AG04450 (cell line): Measurements from ENCODE around the gene NHLRC4. TPM values are rescaled to one million over a fixed set of nuclear protein-coding genes. Genes with fewer than 3 reads are reported as not detected.
A peak's percentile ranks its signal among the peaks of the same experiment; 100 is the strongest.

Experiments
- CTCF ChIA-PET: fragments of 300-600, 350-600 bp; formaldehyde crosslinking; extraction: SDS; loops from one replicate; lab custom pipeline; 2022; ENCODE audit warnings: antibody characterized with exemption, inconsistent platforms; lab: Charles Lee
- POLR2A ChIA-PET: fragments of 350-600 bp; formaldehyde crosslinking; extraction: SDS; loops from one replicate; lab custom pipeline; 2021; ENCODE audit warnings: antibody characterized with exemption, inconsistent platforms; lab: Yijun Ruan, JAX
- DNase-seq: peaks from one replicate; pipeline ENCODE4 v3.0.0-alpha.2; 2011; ENCODE audit warnings: low read depth, low spot score
- H3K27ac ChIP-seq: one replicate; pipeline ENCODE4 v1.5.1; 2012; ENCODE audit warnings: low read depth, low read length, control low read depth
- H3K27me3 ChIP-seq: one replicate; pipeline ENCODE4 v1.6.0; 2012; ENCODE audit warnings: low read length; ENCODE audit not compliant: control insufficient read depth, insufficient read depth
- H3K4me3 ChIP-seq: 2 replicates; pipeline ENCODE4 v1.5.1; 2011; ENCODE audit warnings: mild to moderate bottlenecking, low read depth, low read length, control low read depth
- H3K9me3 ChIP-seq: 2 replicates; pipeline ENCODE4 v1.5.1; 2012; ENCODE audit warnings: low read length; ENCODE audit not compliant: control insufficient read depth, insufficient read depth
- polyA plus RNA-seq: library from polyadenylated mRNA; depleted of rRNA; stranded (reverse); fragments of >200 nt; gene quantifications from 2 replicates; pipeline ENCODE4 v1.2.3, GENCODE V29; 2011
- TF ChIP-seq, protein P1 (sequence below): IDR thresholded peaks from 2 replicates; pipeline ENCODE4 v1.5.1; 2011; ENCODE audit warnings: low read depth, low read length, control low read depth, inconsistent platforms

NHLRC4 gene
- polyA plus RNA-seq, 1 experiment = 0.45 TPM

DNA sequence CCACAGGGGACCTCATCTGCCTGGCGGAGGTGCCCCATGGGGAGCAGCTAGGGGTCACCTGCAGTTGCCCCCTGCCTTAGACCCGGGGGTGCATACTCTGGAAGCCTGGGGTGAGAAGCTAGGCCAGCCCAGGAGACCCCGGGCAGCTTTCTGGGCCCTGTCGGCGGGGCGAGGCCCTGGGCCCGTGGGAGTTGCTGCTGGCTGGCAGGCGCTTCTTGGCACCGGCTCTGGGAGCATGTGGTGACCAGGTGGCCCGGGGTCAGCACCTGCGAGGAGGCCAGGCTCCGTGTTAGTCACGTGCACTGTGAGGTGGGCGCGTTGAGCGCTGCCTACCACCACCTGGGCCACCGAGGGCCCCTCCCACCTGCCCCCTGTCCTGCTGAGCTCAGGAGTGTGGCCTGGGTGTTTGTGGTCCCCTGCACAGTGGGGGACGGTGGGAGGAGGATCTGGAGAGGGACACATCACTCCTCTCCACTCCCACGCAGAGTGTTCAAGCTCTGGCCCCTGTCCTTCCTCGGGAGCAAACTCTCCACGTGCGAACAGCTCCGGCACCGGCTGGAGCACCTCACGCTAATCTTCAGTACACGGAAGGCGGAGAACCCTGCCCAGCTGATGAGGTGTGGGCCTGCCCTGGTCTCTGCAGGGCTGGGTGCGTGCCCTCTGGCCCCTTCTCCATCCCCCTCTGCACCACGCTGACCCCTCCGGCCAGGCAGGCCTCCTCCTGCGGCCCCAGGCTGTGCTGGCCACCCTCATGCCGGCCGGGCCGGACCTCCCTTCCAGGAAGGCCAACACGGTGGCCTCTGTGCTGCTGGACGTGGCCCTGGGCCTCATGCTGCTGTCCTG is 8.8 kb downstream of the NHLRC4 start:
- TF ChIP-seq, protein P1, sequence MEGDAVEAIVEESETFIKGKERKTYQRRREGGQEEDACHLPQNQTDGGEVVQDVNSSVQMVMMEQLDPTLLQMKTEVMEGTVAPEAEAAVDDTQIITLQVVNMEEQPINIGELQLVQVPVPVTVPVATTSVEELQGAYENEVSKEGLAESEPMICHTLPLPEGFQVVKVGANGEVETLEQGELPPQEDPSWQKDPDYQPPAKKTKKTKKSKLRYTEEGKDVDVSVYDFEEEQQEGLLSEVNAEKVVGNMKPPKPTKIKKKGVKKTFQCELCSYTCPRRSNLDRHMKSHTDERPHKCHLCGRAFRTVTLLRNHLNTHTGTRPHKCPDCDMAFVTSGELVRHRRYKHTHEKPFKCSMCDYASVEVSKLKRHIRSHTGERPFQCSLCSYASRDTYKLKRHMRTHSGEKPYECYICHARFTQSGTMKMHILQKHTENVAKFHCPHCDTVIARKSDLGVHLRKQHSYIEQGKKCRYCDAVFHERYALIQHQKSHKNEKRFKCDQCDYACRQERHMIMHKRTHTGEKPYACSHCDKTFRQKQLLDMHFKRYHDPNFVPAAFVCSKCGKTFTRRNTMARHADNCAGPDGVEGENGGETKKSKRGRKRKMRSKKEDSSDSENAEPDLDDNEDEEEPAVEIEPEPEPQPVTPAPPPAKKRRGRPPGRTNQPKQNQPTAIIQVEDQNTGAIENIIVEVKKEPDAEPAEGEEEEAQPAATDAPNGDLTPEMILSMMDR = no peak
- ChIA-PET POLR2A (no interaction called here), CTCF (no interaction called here)
- Histone ChIP-seq H3K9me3 (no peaks in the 10 kb centered on the region; the same call in 1 of the 2 replicates), H3K4me3 (no peak overlapping the region), H3K27me3 (no peaks in the 10 kb centered on the region), H3K27ac (no peak overlapping the region)
- DNase-seq = no peak

GRCh38 chr16:576197-576822 is 9.5 kb downstream of the NHLRC4 start:
- TF ChIP-seq, protein P1 = no peak
- H3K27me3 ChIP-seq = no peaks in the 10 kb centered on the region
- POLR2A ChIA-PET = no interaction called here
- H3K27ac ChIP-seq = no peak overlapping the region
- H3K9me3 ChIP-seq = no peaks in the 10 kb centered on the region; the same call in 1 of the 2 replicates
- DNase-seq = no peak
- CTCF ChIA-PET = no interaction called here
- H3K4me3 ChIP-seq = no peak overlapping the region

DNA sequence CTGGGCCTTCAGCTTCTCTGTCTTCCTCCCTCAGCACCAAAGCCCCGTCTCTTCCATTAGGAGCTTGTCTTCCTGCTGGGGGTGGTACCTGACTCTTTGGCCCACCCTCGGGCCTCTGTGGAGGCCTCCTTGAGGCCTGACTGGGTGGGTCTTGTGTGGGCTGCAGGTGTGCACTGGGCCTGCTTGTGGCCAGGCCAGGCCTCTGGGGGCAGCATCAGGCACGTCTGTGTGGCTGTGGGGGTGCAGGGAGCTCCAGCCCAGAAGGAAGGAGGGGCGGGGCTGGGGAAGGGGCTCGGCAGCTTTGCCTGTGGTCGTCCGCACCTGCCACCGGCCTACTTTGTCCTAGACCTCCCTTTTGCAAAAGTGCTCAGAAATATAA is 10.0 kb downstream of the NHLRC4 start:
- H3K9me3 ChIP-seq = no peaks in the 10 kb centered on the region; the same call in 1 of the 2 replicates
- H3K27ac ChIP-seq = no peak overlapping the region
- ChIA-PET POLR2A (no interaction called here), CTCF (no interaction called here)
- no peaks in the 10 kb centered on the region for H3K27me3 ChIP-seq
- TF ChIP-seq, protein P1 = peak; percentile 23; the same call in 1 of the 2 replicates
- no peak overlapping the region for H3K4me3 ChIP-seq
- no peak for DNase-seq

DNA sequence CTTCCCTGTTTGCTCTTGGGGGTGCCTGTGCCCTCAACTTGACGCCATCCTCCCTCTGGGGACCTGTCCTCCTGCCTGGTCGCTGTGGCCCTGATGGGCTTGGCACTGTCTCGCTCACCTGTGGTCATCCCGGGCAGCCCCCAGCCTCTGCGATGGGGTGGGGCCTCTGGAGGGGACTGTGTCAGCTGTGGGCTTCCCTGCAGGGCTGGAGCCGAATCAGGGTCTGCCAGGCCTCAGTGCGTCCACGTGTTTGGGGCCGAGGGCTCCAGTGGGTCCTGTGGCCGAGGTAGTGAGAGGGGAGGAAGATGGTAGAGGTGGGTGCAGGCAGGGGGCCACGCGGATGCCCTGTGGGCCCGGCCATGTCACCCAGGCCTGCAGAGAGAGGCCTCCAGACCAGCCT is 11.0 kb downstream of the NHLRC4 start:
- CTCF ChIA-PET = no interaction called here
- POLR2A ChIA-PET = no interaction called here
- no peak for DNase-seq
- no peak overlapping the region for H3K27ac ChIP-seq
- H3K9me3 ChIP-seq = no peaks in the 10 kb centered on the region; the same call in 1 of the 2 replicates
- no peak overlapping the region for H3K4me3 ChIP-seq
- TF ChIP-seq, protein P1 = no peak
- H3K27me3 ChIP-seq = no peaks in the 10 kb centered on the region
